Retinal pigment epithelial cell (primary cell): Measurements from ENCODE around the gene BACH2.

Source experiments
- DNase-seq: peaks from one replicate; pipeline ENCODE4 v3.0.0-alpha.2; 2010; ENCODE audit warnings: low read depth
- H3K4me3 ChIP-seq: 2 replicates; pipeline ENCODE4 v1.5.1; 2011; ENCODE audit warnings: mild to moderate bottlenecking, low read length, control low read depth, moderate library complexity
- CTCF ChIP-seq: conservative IDR thresholded peaks from 2 replicates; pipeline ENCODE4 v1.5.1; 2011; ENCODE audit warnings: low read depth, low read length, control low read depth, inconsistent platforms

The BACH2 gene

DNA sequence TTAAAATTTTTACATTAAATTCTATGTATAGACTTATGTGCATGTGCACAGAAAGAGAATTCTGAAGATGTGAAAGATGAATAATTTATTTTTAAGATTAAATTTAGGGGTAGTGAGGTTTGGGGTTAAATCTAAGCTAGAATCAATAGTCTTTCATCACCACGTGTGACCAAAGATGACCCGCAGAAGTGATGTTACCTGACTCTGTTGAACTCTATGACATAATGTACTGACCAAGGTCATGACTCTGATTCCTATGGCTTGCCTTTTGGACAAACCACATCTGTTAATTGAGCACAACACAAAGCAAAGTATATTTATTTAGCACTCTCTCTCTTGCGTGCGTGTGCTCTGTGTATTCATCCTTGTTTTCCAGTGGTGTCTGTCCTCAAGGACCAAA, 150.6 kb downstream of the BACH2 start:
- no peak for TF ChIP-seq CTCF
- H3K4me3 ChIP-seq = no peak overlapping the region
- no peak for DNase-seq

- H3K4me3 ChIP-seq = no peak overlapping the region
- no peak for DNase-seq
- TF ChIP-seq CTCF = no peak
These were observed 151.6 kb downstream of the BACH2 start for GRCh38 chr6:90144928-90145555.

DNA sequence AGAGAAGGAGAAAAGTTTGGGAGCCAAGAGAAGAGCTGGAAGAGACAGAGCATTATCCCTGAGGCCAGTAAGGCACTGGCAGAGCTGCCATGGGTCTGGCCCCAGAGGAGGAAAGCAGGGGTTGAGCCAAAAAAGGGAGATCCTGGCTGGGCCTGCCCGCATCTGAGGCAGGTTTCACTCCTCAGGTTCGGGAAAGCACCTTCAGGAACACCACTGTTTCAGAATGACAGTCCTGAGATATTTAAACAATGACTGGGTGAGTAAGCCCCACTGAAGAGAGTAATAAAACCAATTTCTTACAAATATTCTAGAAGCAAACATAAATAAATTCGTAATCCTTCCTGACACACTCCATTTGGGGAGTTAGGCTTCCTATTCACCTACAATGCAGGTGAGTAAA, 152.2 kb downstream of the BACH2 start:
- no peak for TF ChIP-seq CTCF
- no peak for DNase-seq

GRCh38 chr6:90140683-90141082, 156.0 kb downstream of the BACH2 start:
- no peak overlapping the region for H3K4me3 ChIP-seq
- DNase-seq = no peak
- no peak for TF ChIP-seq CTCF

More for the DNA sequence above, 152.2 kb downstream of the BACH2 start:
- no peak overlapping the region for H3K4me3 ChIP-seq

- H3K4me3 ChIP-seq = no peak overlapping the region
- no peak for TF ChIP-seq CTCF
- no peak for DNase-seq
These were observed 157.3 kb downstream of the BACH2 start for GRCh38 chr6:90139272-90139817.

DNA sequence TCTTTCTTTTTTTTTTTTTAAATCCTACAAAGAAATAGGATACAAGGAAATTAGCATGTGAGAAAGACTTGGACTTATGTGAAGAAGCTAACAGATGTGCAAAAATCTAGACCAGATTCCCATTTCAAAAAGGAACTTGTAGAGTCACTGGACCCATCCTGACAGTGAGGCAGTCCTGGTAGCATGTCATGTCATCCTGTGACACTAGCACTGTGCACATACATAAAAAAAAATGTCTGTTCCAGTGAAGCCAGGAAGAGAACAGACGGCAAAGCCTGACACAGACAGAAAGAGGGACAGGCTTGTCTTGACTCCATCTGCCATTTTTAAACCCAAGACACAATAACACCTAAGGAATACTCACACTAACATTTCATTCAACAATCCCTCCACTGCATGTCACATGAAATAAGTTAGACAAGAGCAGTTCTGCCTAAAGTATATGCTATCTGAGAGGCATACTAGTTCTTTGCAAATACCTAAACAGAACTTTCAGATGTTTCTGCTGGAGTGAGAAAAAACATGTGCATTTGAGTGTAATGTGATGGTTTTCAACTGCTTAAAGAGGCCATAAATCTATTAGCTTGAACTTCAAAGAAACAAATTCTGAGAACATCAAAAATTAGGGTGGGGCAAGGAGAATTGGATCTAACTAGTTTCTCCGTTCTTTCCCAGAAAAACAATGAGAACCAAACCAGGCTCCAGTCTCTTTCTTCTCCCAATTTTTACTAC, 159.6 kb downstream of the BACH2 start:
- TF ChIP-seq CTCF = no peak
- no peak overlapping the region for H3K4me3 ChIP-seq
- no peak for DNase-seq

GRCh38 chr6:90136176-90136575, 160.5 kb downstream of the BACH2 start:
- TF ChIP-seq CTCF = no peak
- no peak for DNase-seq
- no peak overlapping the region for H3K4me3 ChIP-seq
